Small intestine (tissue), 7 donors: ENCODE measurements around the gene KCNK3. TPM values are rescaled to one million over a fixed set of nuclear protein-coding genes. Genes with fewer than 3 reads are reported as not detected.

Experiments
- DNase-seq, 2 donors: peaks; one replicate each; pipeline versions ENCODE4 v3.0.0 to v3.0.0-alpha.2; 2013
- FAIRE-seq: peaks from 2 replicates; lab custom pipeline; 2012; peaks lifted over from hg19 to GRCh38; lab: Jason Lieb, UNC
- H3K27ac ChIP-seq, 3 donors: one replicate each; pipeline ENCODE4 v1.5.1; 2013; ENCODE audit warnings: low read length in 2 of 3, mild to moderate bottlenecking in 2 of 3, control low read depth in 1 of 3, inconsistent platforms in 1 of 3, low read depth in 1 of 3, moderate library complexity in 1 of 3
- H3K27me3 ChIP-seq, 3 donors: one replicate each; pipeline ENCODE4 v1.6.1; 2013; ENCODE audit warnings: low read length in 3 of 3, inconsistent platforms in 1 of 3; ENCODE audit not compliant: control insufficient read depth in 3 of 3, insufficient read depth in 3 of 3
- H3K36me3 ChIP-seq, 3 donors: one replicate each; pipeline ENCODE4 v1.6.1; 2013; ENCODE audit warnings: low read length in 3 of 3, inconsistent platforms in 1 of 3, low read depth in 1 of 3, mild to moderate bottlenecking in 1 of 3, moderate library complexity in 1 of 3; ENCODE audit not compliant: control insufficient read depth in 3 of 3, insufficient read depth in 2 of 3
- H3K4me1 ChIP-seq, 3 donors: one replicate each; pipeline ENCODE4 v1.6.1; 2013; ENCODE audit warnings: low read length in 2 of 3, inconsistent platforms in 1 of 3, low read depth in 1 of 3, mild to moderate bottlenecking in 1 of 3, moderate library complexity in 1 of 3; ENCODE audit not compliant: control insufficient read depth in 3 of 3, insufficient read depth in 2 of 3
- H3K4me3 ChIP-seq, 3 donors: one replicate each; pipeline ENCODE4 v1.5.1; 2013; ENCODE audit warnings: low read length in 3 of 3, control low read depth in 1 of 3, inconsistent platforms in 1 of 3, low read depth in 1 of 3, mild to moderate bottlenecking in 1 of 3, moderate library complexity in 1 of 3
- H3K9me3 ChIP-seq, 2 donors: one replicate each; pipeline ENCODE4 v1.6.1; 2013; ENCODE audit warnings: low read depth in 1 of 2, low read length in 1 of 2; ENCODE audit not compliant: control insufficient read depth in 2 of 2, insufficient read depth in 1 of 2
- WGBS, 3 donors: extraction: QIAGEN DNeasy Blood & Tissue Kit; methylation state at CpG; one replicate each; pipeline ENCODE4 v1.1.7; 2013; 5-methylcytosine and 5-hydroxymethylcytosine counted together
- polyA plus RNA-seq, 4 donors: library from polyadenylated mRNA; stranded (reverse) in 3 of 4; unstranded in 1 of 4; fragments of 200-250 nt in 3 of 4; fragments of 120-200 nt in 1 of 4; gene quantifications; one replicate each; pipeline versions ENCODE4 v1.2.1 to v1.2.3, GENCODE V29; 2013
- donor health status: healthy with polysubstance abuse.
- donor health status: control.
- donor health status: control.
- donor health status: Bipolar disorder and iron deficiency.
- donor health status: healthy.

KCNK3 gene
- polyA plus RNA-seq, 4 donors, result 0.22 to 3.3 (median 0.28) TPM

DNA sequence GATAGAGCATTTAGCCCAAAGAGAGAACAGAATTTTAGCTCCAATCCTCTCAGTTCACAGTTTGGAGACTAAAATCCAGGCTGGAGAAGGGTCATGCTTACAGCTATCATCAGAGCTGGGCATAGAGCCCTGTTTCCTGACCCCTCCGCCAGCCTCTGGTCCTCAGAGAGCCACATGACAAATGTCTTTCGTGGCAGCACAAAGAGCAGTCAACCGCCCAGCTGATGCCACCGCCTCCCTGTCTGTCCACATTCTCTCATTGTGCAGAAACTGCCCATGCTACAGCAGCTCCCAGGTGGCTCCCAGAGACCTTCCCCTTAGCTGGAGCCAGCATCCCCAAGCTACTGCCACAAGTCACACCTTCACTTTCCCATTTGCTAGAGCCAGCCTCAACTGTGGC is 7.6 kb downstream of the KCNK3 start:
- DNase-seq (no peak), FAIRE-seq (no peak)
- Histone ChIP-seq H3K36me3 (no peaks in the 10 kb centered on the region), H3K27ac (no peak overlapping the region), H3K4me3 (no peak overlapping the region), H3K27me3 (peaks cover 0 to 26% (median 7%) of the 10 kb centered on the region in 3 donors), H3K9me3 (no peaks in the 10 kb centered on the region), H3K4me1 (no peaks in the 10 kb centered on the region)
- WGBS, 3 donors, result 64 to 75% (median 70%) methylated on average over 4 of the region's 4 CpGs

DNA sequence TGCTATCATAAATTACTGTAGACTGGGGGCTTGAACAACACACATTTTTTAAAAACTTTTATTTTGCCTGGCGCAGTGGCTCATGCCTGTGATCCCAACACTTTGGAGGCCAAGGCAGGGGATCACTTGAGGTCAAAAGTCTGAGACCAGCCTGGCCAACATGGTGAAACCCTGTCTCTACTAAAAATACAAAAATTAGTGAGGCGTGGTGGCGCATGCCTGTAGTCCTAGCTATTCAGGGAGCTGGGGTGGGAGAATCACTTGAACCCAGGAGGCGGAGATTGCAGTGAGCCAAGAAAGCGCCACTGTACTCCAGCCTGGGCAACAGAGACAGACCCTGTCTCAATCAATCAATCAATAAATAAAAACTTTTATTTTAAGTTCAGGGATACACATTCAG is 9.1 kb downstream of the KCNK3 start:
- no peaks in the 10 kb centered on the region for H3K9me3 ChIP-seq
- no peak overlapping the region for H3K4me3 ChIP-seq
- H3K36me3 ChIP-seq, result no peaks in the 10 kb centered on the region
- 89 to 95% (median 91%) methylated on average over 5 of the region's 5 CpGs for WGBS, 3 donors
- DNase-seq (no peak), FAIRE-seq (no peak)
- no peak overlapping the region for H3K27ac ChIP-seq
- H3K27me3 ChIP-seq, result peaks cover 0 to 16% (median 3%) of the 10 kb centered on the region in 3 donors
- no peaks in the 10 kb centered on the region for H3K4me1 ChIP-seq

DNA sequence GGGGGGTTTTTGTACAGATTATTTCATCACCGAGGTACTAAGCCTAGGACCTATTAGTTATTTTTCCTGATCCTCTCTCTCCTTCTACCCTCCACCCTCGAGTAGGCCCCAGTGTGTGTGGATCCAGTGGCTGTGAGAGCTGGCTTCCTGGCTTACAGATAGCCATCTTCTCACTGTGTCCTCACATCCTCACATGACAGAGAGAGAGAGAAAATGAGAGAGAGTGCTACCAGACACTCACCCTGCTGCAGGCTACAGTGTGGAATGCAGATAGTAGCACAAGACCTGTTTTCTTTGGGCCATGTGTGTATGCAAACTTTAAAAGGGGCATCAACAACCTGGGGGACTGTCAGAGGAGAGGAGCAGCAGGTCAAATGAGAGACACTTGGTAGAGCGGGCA is 9.5 kb downstream of the KCNK3 start:
- Histone ChIP-seq H3K36me3 (no peaks in the 10 kb centered on the region), H3K27ac (no peak overlapping the region), H3K27me3 (peaks cover 0 to 15% (median 3%) of the 10 kb centered on the region in 3 donors), H3K4me1 (no peaks in the 10 kb centered on the region), H3K4me3 (no peak overlapping the region), H3K9me3 (no peaks in the 10 kb centered on the region)
- FAIRE-seq, result no peak
- WGBS, 3 donors, result 66 to 74% (median 70%) methylated on average over 3 of the region's 3 CpGs
- no peak for DNase-seq

DNA sequence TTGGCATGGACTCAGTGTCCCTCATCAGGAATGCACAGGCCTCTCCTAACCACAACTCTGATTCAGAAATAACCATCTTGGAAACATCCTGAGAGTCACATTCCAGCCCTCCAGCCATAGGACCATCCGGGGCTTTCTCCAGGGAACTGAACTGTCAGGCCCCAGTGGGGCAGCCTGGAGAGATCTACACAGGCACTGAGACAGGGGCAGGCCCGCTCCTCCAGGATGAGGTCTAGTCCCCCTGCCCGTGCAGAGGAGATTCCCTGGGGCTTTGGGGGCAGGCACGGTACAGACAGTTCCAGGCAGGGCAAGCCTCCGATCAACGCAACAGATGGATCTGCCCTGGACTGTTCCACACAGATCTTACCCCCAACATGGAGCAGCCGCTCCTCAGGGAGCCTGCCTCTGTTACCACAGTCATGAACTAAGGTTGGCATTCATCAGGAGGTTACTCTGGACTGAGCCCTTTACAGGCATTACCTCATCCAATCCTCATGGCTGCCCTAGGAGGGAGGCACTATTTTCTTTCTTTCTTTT is 12.0 kb downstream of the KCNK3 start:
- FAIRE-seq (no peak), DNase-seq (no peak)
- Histone ChIP-seq H3K4me3 (no peak overlapping the region), H3K9me3 (no peaks in the 10 kb centered on the region), H3K4me1 (no peaks in the 10 kb centered on the region), H3K27me3 (peaks cover 0 to 8% (median 3%) of the 10 kb centered on the region in 3 donors), H3K36me3 (no peaks in the 10 kb centered on the region), H3K27ac (no peak overlapping the region)
- 73 to 84% (median 84%) methylated on average over 7 of the region's 7 CpGs for WGBS, 3 donors

DNA sequence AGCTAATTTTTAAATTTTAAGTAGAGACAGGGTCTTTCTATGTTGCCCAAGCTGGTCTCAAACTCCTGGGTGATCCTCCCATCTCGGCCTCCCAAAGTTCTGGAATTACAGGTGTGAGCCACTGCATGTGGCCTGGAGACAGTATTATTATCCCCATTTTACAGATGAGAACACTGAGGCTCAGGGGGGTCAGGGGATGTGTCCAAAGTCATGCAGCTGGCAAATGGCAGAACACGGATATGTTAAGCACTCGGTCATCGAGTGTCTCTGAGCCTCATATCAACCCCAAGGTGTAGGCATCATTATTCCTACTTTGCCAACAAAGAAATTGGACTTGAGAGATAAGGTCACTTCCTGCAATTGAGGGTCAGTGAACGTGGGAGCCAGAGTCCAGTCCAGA is 12.6 kb downstream of the KCNK3 start:
- no peak for DNase-seq
- no peaks in the 10 kb centered on the region for H3K9me3 ChIP-seq
- no peak for FAIRE-seq
- H3K4me1 ChIP-seq, result no peaks in the 10 kb centered on the region
- no peak overlapping the region for H3K4me3 ChIP-seq
- peaks cover 0 to 8% (median 0%) of the 10 kb centered on the region in 3 donors for H3K27me3 ChIP-seq
- H3K36me3 ChIP-seq, result no peaks in the 10 kb centered on the region
- 66 to 76% (median 70%) methylated on average over 5 of the region's 5 CpGs for WGBS, 3 donors
- no peak overlapping the region for H3K27ac ChIP-seq

DNA sequence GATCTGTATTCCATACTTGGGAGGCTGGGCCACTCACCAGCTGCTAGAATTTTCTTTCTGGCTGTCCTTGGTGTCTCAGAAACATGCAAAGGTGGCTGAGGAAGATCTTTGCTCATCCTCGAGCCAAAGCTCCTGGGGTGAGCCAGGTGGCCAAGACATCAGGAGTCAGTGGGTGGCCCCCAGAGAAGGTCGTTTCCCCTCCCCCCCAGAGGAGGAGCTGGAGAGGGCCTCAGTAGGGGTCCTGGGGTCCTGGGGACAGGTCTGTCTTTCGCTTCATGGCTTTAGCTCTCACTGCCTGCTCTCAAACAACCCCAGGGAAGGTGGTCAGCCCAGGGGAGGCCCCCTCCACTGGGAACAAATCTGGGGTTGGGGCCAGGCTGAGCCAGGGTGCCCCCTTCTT is 13.6 kb downstream of the KCNK3 start:
- FAIRE-seq (no peak), DNase-seq (no peak)
- Histone ChIP-seq H3K9me3 (no peaks in the 10 kb centered on the region), H3K4me3 (no peak overlapping the region), H3K27ac (no peak overlapping the region), H3K36me3 (no peaks in the 10 kb centered on the region), H3K27me3 (peaks cover 0 to 4% (median 0%) of the 10 kb centered on the region in 3 donors), H3K4me1 (no peaks in the 10 kb centered on the region)
- WGBS, 3 donors, result 55 to 59% (median 58%) methylated on average over 3 of the region's 3 CpGs

DNA sequence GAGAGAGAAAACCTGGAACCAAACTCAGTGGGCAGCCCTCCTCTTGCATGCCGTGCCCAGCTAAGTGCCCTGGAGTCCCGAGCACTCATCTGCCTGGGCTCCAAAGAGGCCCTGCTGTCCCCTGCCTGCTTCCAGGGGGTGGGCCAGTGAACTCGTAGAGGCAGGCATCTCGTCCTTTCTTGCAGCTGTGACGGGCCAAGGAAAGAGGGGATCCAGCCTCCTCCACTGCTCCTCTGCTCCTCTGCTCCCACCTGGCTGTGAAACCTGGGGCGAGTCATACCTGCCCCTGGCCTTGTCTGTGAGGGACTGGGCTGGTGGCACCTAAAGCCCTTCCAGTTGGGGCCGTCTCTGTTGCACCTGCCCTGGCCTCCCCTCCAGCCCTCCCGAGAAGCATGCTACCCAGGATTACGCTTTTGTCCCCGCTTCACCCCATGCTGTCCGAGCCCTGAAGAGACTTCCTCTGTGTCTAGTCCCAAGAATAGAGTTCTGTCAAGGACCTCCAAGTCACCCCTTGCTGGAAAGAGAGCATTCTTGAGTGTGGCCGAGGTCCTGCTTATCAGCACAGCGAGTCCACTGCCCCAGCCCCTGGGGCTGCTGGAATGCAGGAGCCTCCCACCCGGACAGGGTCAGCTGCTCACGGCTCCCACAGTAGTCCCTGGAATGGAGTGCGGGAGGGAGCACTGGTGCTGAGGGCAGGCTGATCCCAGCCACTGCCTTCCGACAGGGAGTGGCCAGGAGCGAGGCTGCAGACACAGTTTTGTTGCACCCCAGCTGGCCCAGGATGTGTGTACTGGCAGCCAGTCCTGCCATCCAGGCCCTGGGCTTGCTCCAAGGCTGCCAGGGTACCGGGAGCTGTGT is 14.3 kb downstream of the KCNK3 start:
- H3K4me1 ChIP-seq, result no peaks in the 10 kb centered on the region
- no peak for DNase-seq
- H3K9me3 ChIP-seq, result no peaks in the 10 kb centered on the region
- no peaks in the 10 kb centered on the region for H3K36me3 ChIP-seq
- H3K27ac ChIP-seq, result no peak overlapping the region
- FAIRE-seq, result no peak
- no peak overlapping the region for H3K4me3 ChIP-seq
- peaks cover 0 to 4% (median 0%) of the 10 kb centered on the region in 3 donors for H3K27me3 ChIP-seq
- 65 to 75% (median 68%) methylated on average over 18 to 19 of the region's 19 CpGs for WGBS, 3 donors

DNA sequence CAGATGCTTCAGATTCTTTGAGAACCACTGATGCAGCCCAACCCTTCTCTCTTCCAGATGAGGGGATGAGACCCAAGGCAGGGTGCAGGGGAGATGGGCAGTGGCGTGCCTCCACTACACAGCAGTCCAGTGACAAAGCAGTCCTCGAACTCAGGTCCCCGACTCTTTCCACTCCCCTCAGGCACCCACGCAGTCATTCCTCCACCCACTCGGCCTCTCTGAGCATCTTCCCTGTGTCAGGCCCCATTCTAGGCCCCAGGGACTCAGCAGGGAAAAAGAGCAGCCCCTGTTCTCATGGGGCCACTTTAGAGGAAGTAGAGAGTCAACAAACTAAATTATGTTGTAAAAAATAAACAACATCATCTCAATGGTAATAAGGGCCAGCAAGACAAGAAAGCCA is 15.2 kb downstream of the KCNK3 start:
- Histone ChIP-seq H3K36me3 (no peaks in the 10 kb centered on the region), H3K27me3 (peaks cover 0 to 4% (median 0%) of the 10 kb centered on the region in 3 donors), H3K4me3 (no peak overlapping the region), H3K9me3 (no peaks in the 10 kb centered on the region), H3K27ac (no peak overlapping the region), H3K4me1 (no peaks in the 10 kb centered on the region)
- FAIRE-seq (no peak), DNase-seq (no peak)
- 72 to 84% (median 81%) methylated on average over 5 of the region's 5 CpGs for WGBS, 3 donors
